HFFc6 (cell line): ENCODE data around the gene NAALADL2. TPM values are rescaled to one million over a fixed set of nuclear protein-coding genes. Genes with fewer than 3 reads are reported as not detected.
"Not testable (repeated sequence)": the region's sequence is repeated elsewhere in the genome, so short reads cannot be mapped to it uniquely, and the experiment has no call there.

Experiments
- DNase-seq: peaks from one replicate; pipeline ENCODE4 v3.0.0-alpha.2; 2018
- H3K27ac Mint-ChIP-seq: 2 replicates; pipeline ENCODE4 v1.8.0; 2020; ENCODE audit warnings: mild to moderate bottlenecking, mixed read lengths
- H3K27me3 Mint-ChIP-seq: 2 replicates; pipeline ENCODE4 v1.8.0; 2021; ENCODE audit warnings: mild to moderate bottlenecking, moderate library complexity, mixed read lengths; ENCODE audit not compliant: insufficient read depth
- H3K36me3 Mint-ChIP-seq: 2 replicates; pipeline ENCODE4 v1.8.0; 2021; ENCODE audit warnings: low read depth, mixed read lengths
- H3K4me1 Mint-ChIP-seq: 2 replicates; pipeline ENCODE4 v1.8.0; 2020; ENCODE audit warnings: low read depth, mixed read lengths
- H3K4me3 Mint-ChIP-seq: 2 replicates; pipeline ENCODE4 v1.8.0; 2020; ENCODE audit warnings: mild to moderate bottlenecking, moderate library complexity, mixed read lengths
- H3K9me3 Mint-ChIP-seq: 2 replicates; pipeline ENCODE4 v1.8.0; 2020; ENCODE audit warnings: mild to moderate bottlenecking, mixed read lengths
- total RNA-seq, 6 experiments: library from RNA; stranded (reverse); fragmentation: NEBNext Ultra II Directional; extraction: Animal tissue kit (Norgen Biotek cat#: 25700); gene quantifications; 2 replicates in 1 of 6; 3 replicates in 5 of 6; pipeline ENCODE4 v1.2.3, GENCODE V29; 2021
- TF ChIP-seq, protein P1 (sequence below): fragments of 200-600 bp; sonication (generic); IDR thresholded peaks from 2 replicates; pipeline ENCODE4 v1.5.0; 2021; ENCODE audit warnings: antibody characterized with exemption, mild to moderate bottlenecking

NAALADL2 gene
- total RNA-seq, 6 experiments from 2014 or later, result 12.0 to 15.2 (median 12.3) TPM

- peaks cover 15% of the 10 kb centered on the region for H3K4me1 Mint-ChIP-seq
- TF ChIP-seq, protein P1, sequence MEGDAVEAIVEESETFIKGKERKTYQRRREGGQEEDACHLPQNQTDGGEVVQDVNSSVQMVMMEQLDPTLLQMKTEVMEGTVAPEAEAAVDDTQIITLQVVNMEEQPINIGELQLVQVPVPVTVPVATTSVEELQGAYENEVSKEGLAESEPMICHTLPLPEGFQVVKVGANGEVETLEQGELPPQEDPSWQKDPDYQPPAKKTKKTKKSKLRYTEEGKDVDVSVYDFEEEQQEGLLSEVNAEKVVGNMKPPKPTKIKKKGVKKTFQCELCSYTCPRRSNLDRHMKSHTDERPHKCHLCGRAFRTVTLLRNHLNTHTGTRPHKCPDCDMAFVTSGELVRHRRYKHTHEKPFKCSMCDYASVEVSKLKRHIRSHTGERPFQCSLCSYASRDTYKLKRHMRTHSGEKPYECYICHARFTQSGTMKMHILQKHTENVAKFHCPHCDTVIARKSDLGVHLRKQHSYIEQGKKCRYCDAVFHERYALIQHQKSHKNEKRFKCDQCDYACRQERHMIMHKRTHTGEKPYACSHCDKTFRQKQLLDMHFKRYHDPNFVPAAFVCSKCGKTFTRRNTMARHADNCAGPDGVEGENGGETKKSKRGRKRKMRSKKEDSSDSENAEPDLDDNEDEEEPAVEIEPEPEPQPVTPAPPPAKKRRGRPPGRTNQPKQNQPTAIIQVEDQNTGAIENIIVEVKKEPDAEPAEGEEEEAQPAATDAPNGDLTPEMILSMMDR, result no peak
- H3K4me3 Mint-ChIP-seq, result no peak overlapping the region
- DNase-seq, result no peak
- no peaks in the 10 kb centered on the region for H3K36me3 Mint-ChIP-seq
- H3K27me3 Mint-ChIP-seq, result no peaks in the 10 kb centered on the region
- H3K9me3 Mint-ChIP-seq, result no peaks in the 10 kb centered on the region
- H3K27ac Mint-ChIP-seq, result no peak overlapping the region
Measured at GRCh38 chr3:175073219-175073905, 214.2 kb downstream of the NAALADL2 start.

GRCh38 chr3:175075269-175075668, 216.1 kb downstream of the NAALADL2 start:
- H3K4me3 Mint-ChIP-seq, result no peak overlapping the region
- TF ChIP-seq, protein P1, result no peak
- DNase-seq, result no peak

DNA sequence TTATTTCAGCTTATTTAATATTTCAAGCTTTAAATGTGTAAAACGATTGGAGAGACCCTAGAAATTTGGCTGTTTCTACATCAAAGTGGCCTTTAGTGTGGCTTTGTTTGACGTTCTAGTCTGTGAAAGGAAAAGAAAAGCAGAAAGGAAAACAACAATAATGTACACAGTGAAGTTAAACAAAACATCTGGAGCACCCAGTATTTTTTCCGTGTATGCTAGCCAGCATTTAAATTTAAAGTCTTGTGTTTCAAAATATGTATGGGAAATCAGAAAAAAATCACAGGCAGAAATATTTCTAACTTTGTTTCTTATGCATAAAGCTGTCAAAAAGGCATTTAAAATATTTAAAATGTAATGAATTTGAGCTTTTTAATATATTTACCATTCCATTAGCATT, 218.1 kb downstream of the NAALADL2 start:
- DNase-seq, result no peak
- TF ChIP-seq, protein P1, result no peak
- Mint-ChIP-seq H3K9me3 (no peaks in the 10 kb centered on the region), H3K27ac (no peak overlapping the region), H3K36me3 (no peaks in the 10 kb centered on the region), H3K4me1 (peaks cover 15% of the 10 kb centered on the region), H3K27me3 (no peaks in the 10 kb centered on the region), H3K4me3 (no peak overlapping the region)

More at GRCh38 chr3:175075269-175075668, 216.1 kb downstream of the NAALADL2 start:
- H3K4me1 Mint-ChIP-seq, result peaks cover 15% of the 10 kb centered on the region
- H3K27ac Mint-ChIP-seq, result peak overlapping the region; percentile 32; the same call in 1 of the 2 replicates
- no peaks in the 10 kb centered on the region for H3K36me3 Mint-ChIP-seq
- no peaks in the 10 kb centered on the region for H3K27me3 Mint-ChIP-seq
- H3K9me3 Mint-ChIP-seq, result no peaks in the 10 kb centered on the region

DNA sequence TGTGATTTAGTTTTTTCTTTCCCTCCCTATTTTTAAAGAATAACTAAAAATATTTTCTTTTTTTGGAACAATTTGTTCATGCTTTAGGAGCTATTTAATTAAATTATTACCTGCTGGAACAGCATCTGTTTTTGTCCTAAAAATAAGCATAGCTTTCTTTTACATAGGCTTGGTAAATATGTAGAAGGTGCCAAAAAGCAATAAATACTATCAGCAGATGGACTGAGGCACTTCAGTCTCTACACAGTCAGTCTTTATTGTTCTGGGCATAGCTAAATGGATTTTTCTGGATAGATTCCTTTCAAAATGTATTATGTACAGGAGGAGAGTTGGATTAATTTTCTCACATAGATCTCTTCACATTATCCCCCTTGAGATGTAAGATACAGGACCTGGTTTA, 223.5 kb downstream of the NAALADL2 start:
- H3K27me3 Mint-ChIP-seq, result no peaks in the 10 kb centered on the region
- no peak overlapping the region for H3K27ac Mint-ChIP-seq
- TF ChIP-seq, protein P1, result no peak
- no peak overlapping the region for H3K4me3 Mint-ChIP-seq
- DNase-seq, result no peak
- no peaks in the 10 kb centered on the region for H3K9me3 Mint-ChIP-seq
- H3K4me1 Mint-ChIP-seq, result no peaks in the 10 kb centered on the region
- H3K36me3 Mint-ChIP-seq, result no peaks in the 10 kb centered on the region

DNA sequence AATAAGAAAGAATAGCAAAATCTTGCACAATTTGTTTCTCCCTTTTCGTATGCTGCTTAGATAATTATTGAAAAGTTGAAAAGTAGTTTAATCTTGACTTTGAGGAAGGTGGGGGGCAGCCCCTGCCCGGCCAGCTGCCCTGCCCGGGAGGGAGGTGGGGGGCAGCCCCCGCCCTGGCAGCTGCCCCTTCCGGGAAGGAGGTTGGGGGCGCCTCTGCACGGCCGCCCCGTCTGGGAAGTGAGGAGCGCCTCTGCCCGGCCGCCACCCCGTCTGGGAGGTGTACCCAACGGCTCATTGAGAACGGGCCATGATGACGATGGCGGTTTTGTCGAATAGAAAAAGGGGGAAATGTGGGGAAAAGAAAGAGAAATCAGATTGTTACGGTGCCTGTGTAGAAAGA, 228.0 kb downstream of the NAALADL2 start:
- H3K27ac Mint-ChIP-seq, H3K4me1 Mint-ChIP-seq, H3K9me3 Mint-ChIP-seq, DNase-seq, H3K27me3 Mint-ChIP-seq, H3K4me3 Mint-ChIP-seq, H3K36me3 Mint-ChIP-seq: not testable (repeated sequence)

DNA sequence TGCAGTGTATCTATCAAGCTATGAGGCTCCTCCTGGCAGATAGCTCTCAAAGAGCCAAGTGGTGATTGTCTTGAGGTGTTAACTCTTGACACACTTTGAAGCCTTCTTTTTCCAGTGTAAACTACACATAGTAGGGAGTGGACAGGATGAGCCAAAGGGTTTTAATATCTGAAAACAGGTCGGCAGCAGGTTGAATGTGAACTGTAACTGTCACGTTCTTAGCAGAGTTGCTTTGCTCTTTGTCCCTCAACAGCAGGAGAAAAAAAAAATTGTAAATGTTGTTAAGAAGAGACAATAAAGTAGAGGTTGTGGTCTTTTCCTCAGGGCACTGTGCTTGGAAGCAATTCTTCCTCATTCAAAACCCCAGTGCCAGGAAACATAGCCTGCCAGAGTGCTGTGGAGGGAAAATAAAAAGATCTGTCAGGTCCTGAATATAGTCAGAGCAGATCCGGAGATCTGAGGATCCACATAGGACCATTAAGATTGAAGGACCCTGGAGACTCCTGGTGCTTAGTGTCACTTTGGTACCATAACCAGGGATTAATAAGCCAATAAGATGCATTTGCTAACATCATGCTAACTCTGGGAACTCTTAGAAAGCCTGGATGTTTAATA, 229.7 kb downstream of the NAALADL2 start:
- no peak for DNase-seq
- H3K27ac Mint-ChIP-seq, result no peak overlapping the region
- H3K27me3 Mint-ChIP-seq, result no peaks in the 10 kb centered on the region
- H3K9me3 Mint-ChIP-seq, result no peaks in the 10 kb centered on the region
- TF ChIP-seq, protein P1, result no peak
- H3K4me1 Mint-ChIP-seq, result peaks cover 6% of the 10 kb centered on the region
- H3K36me3 Mint-ChIP-seq, result no peaks in the 10 kb centered on the region
- no peak overlapping the region for H3K4me3 Mint-ChIP-seq
